ENCODE results near the gene ST3GAL3. TPM values are rescaled to one million over a fixed set of nuclear protein-coding genes. Genes with fewer than 3 reads are reported as not detected.

ST3GAL3 gene
- total RNA-seq, 1 experiment from 2014 or later: 8.3 TPM

DNA sequence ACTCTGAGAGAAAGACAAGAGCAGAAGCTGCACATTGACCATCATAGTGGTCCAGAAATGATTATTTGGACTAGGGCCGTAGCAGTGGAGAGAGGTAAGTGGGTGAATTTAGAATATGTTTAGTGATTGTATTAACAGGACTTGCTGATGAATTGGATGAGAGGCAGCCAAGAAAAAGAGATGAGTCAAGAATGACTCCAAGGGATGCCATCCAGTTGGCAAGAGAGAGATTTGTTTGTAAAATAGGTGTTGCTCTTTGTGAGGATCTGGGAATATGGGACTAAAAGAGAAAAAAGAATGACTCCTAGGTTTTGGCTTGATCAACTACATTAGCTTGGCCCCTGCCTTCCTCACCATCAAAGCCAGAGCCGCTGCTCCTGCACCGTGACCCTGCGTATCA is 172.1 kb downstream of the ST3GAL3 start:
- no peak overlapping the region for H2AK5ac ChIP-seq (ENCODE audit: insufficient read length, low read length)
- H3K23ac ChIP-seq (ENCODE audit: insufficient read length, low read depth, low read length): no peak overlapping the region
- Mint-ChIP-seq H3K9me3 (no peaks in the 10 kb centered on the region; a peak in 1 of 5 replicates), H3K4me1 (peaks cover 14 to 19% of the 10 kb centered on the region in 2 experiments), H3K27ac (no peak overlapping the region), H3K27me3 (ENCODE audit: low read depth) (no peaks in the 10 kb centered on the region), H3K36me3 (ENCODE audit: insufficient read depth in 1 of 3, low read depth in 3 of 3) (no peaks in the 10 kb centered on the region), H3K4me3 (no peak overlapping the region)
- no peak overlapping the region for H2AFZ ChIP-seq (ENCODE audit: low read length)
- no peak overlapping the region for H3K4me2 ChIP-seq (ENCODE audit: insufficient read depth, insufficient read length, low read length)
- no peaks in the 10 kb centered on the region for H3K23me2 ChIP-seq (ENCODE audit: insufficient read length, low read depth, low read length, poor library complexity, severe bottlenecking)
- H3K79me1 ChIP-seq (ENCODE audit: insufficient read depth, low read depth, low read length, poor library complexity, severe bottlenecking): no peaks in the 10 kb centered on the region
- no peak overlapping the region for H3K56ac ChIP-seq (ENCODE audit: insufficient read length, low read depth, low read length)
- no peak overlapping the region for H3K18ac ChIP-seq (ENCODE audit: insufficient read length, low read depth, low read length)
- H4K8ac ChIP-seq (replicated peaks; ENCODE audit: insufficient read length, low read depth, low read length): no peak overlapping the region
- H3K79me2 ChIP-seq (ENCODE audit: insufficient read depth, low read length): no peaks in the 10 kb centered on the region
- H4K91ac ChIP-seq (ENCODE audit: insufficient read length, low read depth, low read length): no peak overlapping the region
- no peak overlapping the region for H4K5ac ChIP-seq (ENCODE audit: insufficient read length, low read depth, low read length)
- no peak overlapping the region for H3T11ph ChIP-seq (ENCODE audit: low read length)
- H2BK12ac ChIP-seq (ENCODE audit: insufficient read length, low read depth, low read length): no peak overlapping the region
- no peak overlapping the region for H3K14ac ChIP-seq (ENCODE audit: insufficient read depth, low read length)
- H3K9me3 ChIP-seq (ENCODE audit: control insufficient read depth, low read depth, low read length): no peaks in the 10 kb centered on the region
- H2BK120ac ChIP-seq (ENCODE audit: low read depth, low read length, poor library complexity, severe bottlenecking): no peak overlapping the region
- H2BK5ac ChIP-seq (ENCODE audit: insufficient read length, low read length): no peak overlapping the region
- no peak for DNase-seq
- no peaks in the 10 kb centered on the region for H3K4me1 ChIP-seq (ENCODE audit: insufficient read depth, low read length)
- H4K20me1 ChIP-seq (ENCODE audit: control insufficient read depth, insufficient read depth, insufficient read length): no peaks in the 10 kb centered on the region
- no peaks in the 10 kb centered on the region for H3K27me3 ChIP-seq (ENCODE audit: insufficient read depth, low read length)
- H3K9ac ChIP-seq (ENCODE audit: extremely low read depth, insufficient read length, low read length): no peak overlapping the region
- H3K4ac ChIP-seq (ENCODE audit: low read depth, low read length): no peak overlapping the region
- TF ChIP-seq CTCF (conservative IDR thresholded peaks at IDR 0.05): no peak
- H2BK15ac ChIP-seq (ENCODE audit: low read depth, low read length): no peak overlapping the region
- H2BK20ac ChIP-seq (ENCODE audit: low read depth, low read length, poor library complexity, severe bottlenecking): no peak overlapping the region
- H3K27ac ChIP-seq (ENCODE audit: insufficient read length, low read depth, low read length): no peak overlapping the region
- 100% methylated on average over 1 of the region's 4 CpGs for WGBS (ENCODE audit: extremely low coverage, insufficient read length, low lambda C conversion rate)
